HEK293 (cell line): ENCODE data around the gene PANK4.

Source experiments
- CTCF ChIA-PET: fragments of 350-600 bp; formaldehyde crosslinking; extraction: SDS; loops from one replicate; lab custom pipeline; 2021; ENCODE audit warnings: antibody characterized with exemption; lab: Yijun Ruan, JAX
- POLR2A ChIA-PET: fragments of 300-600 bp; formaldehyde crosslinking; extraction: SDS; loops from one replicate; lab custom pipeline; 2020; ENCODE audit warnings: antibody characterized with exemption, inconsistent platforms; lab: Yijun Ruan, JAX
- H3K27ac ChIP-seq: fragments of 200-500 bp; sonication (Bioruptor generic); 2 replicates; pipeline ENCODE4 v1.5.1; 2014; ENCODE audit warnings: low read depth, low read length, control low read depth, inconsistent platforms; ENCODE audit errors: extremely low read depth
- H3K36me3 ChIP-seq, 2 experiments: fragments of 200-500 bp in 1 of 2; sonication (Bioruptor generic) in 1 of 2; 1 replicate in 1 of 2; 2 replicates in 1 of 2; pipeline ENCODE4 v1.5.1; 2014 to 2017; ENCODE audit warnings: inconsistent platforms in 2 of 2, low read length in 2 of 2; ENCODE audit not compliant: control insufficient read depth in 2 of 2, insufficient read depth in 1 of 2
- H3K4me1 ChIP-seq: fragments of 200-500 bp; sonication (Bioruptor generic); 2 replicates; pipeline ENCODE4 v1.5.1; 2014; ENCODE audit warnings: mild to moderate bottlenecking, low read length, inconsistent platforms; ENCODE audit not compliant: control insufficient read depth, insufficient read depth
- H3K4me3 ChIP-seq: 2 replicates; pipeline ENCODE4 v1.5.1; 2011; ENCODE audit warnings: low read depth, mild to moderate bottlenecking, control low read depth, low read length, moderate library complexity
- H3K9me3 ChIP-seq: fragments of 200-500 bp; sonication (Bioruptor generic); 2 replicates; pipeline ENCODE4 v1.5.1; 2014; ENCODE audit warnings: low read depth, low read length, inconsistent platforms; ENCODE audit not compliant: control insufficient read depth, insufficient read depth
- BCL11A ChIP-seq: fragments of 450-650 bp; formaldehyde crosslinking; IDR thresholded peaks from 2 replicates; pipeline ENCODE4 v1.5.1; 2016; ENCODE audit warnings: low read depth, missing biosample characterization, missing genetic modification characterization
- HOXD13 ChIP-seq: sonication (generic); formaldehyde crosslinking; IDR thresholded peaks from 2 replicates; pipeline ENCODE4 v1.8.0; 2022; ENCODE audit warnings: missing genetic modification reagents, borderline replicate concordance
- KLF7 ChIP-seq: fragments of 450-650 bp; formaldehyde crosslinking; IDR thresholded peaks from 2 replicates; pipeline ENCODE4 v1.5.1; 2016; ENCODE audit warnings: missing biosample characterization, missing genetic modification characterization, borderline replicate concordance
- PRDM6 ChIP-seq: fragments of 450-650 bp; formaldehyde crosslinking; IDR thresholded peaks from 2 replicates; pipeline ENCODE4 v1.5.1; 2017; ENCODE audit warnings: missing biosample characterization, missing genetic modification characterization
- SETDB1 ChIP-seq: IDR thresholded peaks from one replicate; pipeline ENCODE4 v1.6.1; 2017; ENCODE audit warnings: mild to moderate bottlenecking, low read length, moderate library complexity, mixed read lengths; ENCODE audit not compliant: insufficient read length
- TRIM28 ChIP-seq: IDR thresholded peaks from 2 replicates; pipeline ENCODE4 v1.6.1; 2011; ENCODE audit warnings: low read length, control low read depth, borderline replicate concordance
- ZNF175 ChIP-seq: fragments of 450-650 bp; formaldehyde crosslinking; IDR thresholded peaks from 2 replicates; pipeline ENCODE4 v1.5.1; 2016; ENCODE audit warnings: missing biosample characterization, missing genetic modification characterization
- ZNF2 ChIP-seq: fragments of 450-650 bp; formaldehyde crosslinking; IDR thresholded peaks from 2 replicates; pipeline ENCODE4 v1.5.1; 2016; ENCODE audit warnings: missing biosample characterization, missing genetic modification characterization
- ZNF266 ChIP-seq: fragments of 450-650 bp; formaldehyde crosslinking; IDR thresholded peaks from 2 replicates; pipeline ENCODE4 v1.5.1; 2016; ENCODE audit warnings: missing biosample characterization, missing genetic modification characterization, low read depth
- ZNF292 ChIP-seq: fragments of 450-650 bp; formaldehyde crosslinking; IDR thresholded peaks from 2 replicates; pipeline ENCODE4 v1.5.1; 2016; ENCODE audit warnings: low read depth, missing biosample characterization, missing genetic modification characterization, borderline replicate concordance
- ZNF335 ChIP-seq: fragments of 450-650 bp; formaldehyde crosslinking; conservative IDR thresholded peaks from 2 replicates; pipeline ENCODE4 v1.5.1; 2016; ENCODE audit warnings: missing biosample characterization, missing genetic modification characterization
- ZNF513 ChIP-seq: fragments of 450-650 bp; IDR thresholded peaks from 2 replicates; pipeline ENCODE4 v1.5.1; 2018; ENCODE audit warnings: missing biosample characterization, missing genetic modification characterization
- ZNF518A ChIP-seq: fragments of 450-650 bp; formaldehyde crosslinking; conservative IDR thresholded peaks from 2 replicates; pipeline ENCODE4 v1.5.1; 2016; ENCODE audit warnings: low read depth, missing biosample characterization, missing genetic modification characterization
- ZNF529 ChIP-seq: fragments of 450-650 bp; formaldehyde crosslinking; IDR thresholded peaks from 2 replicates; pipeline ENCODE4 v1.5.1; 2017; ENCODE audit warnings: missing genetic modification characterization, missing biosample characterization; ENCODE audit not compliant: insufficient replicate concordance
- ZNF555 ChIP-seq: fragments of 450-650 bp; formaldehyde crosslinking; conservative IDR thresholded peaks from 2 replicates; pipeline ENCODE4 v1.5.1; 2017; ENCODE audit warnings: missing biosample characterization, mild to moderate bottlenecking, missing genetic modification characterization, inconsistent platforms
- ZNF600 ChIP-seq: fragments of 450-650 bp; formaldehyde crosslinking; IDR thresholded peaks from 2 replicates; pipeline ENCODE4 v1.5.1; 2016; ENCODE audit warnings: missing biosample characterization, missing genetic modification characterization
- ZNF664 ChIP-seq: fragments of 450-650 bp; formaldehyde crosslinking; IDR thresholded peaks from 2 replicates; pipeline ENCODE4 v1.5.1; 2016; ENCODE audit warnings: missing biosample characterization, missing genetic modification characterization
- ZNF704 ChIP-seq: fragments of 450-650 bp; formaldehyde crosslinking; IDR thresholded peaks from 2 replicates; pipeline ENCODE4 v1.5.1; 2016; ENCODE audit warnings: missing biosample characterization, missing genetic modification characterization
- ZNF76 ChIP-seq: fragments of 450-650 bp; formaldehyde crosslinking; IDR thresholded peaks from 2 replicates; pipeline ENCODE4; 2016; ENCODE audit warnings: low read depth, missing biosample characterization, missing genetic modification characterization, borderline replicate concordance
- ZNF768 ChIP-seq: fragments of 450-650 bp; formaldehyde crosslinking; IDR thresholded peaks from 2 replicates; pipeline ENCODE4 v1.5.1; 2018; ENCODE audit warnings: missing biosample characterization, mild to moderate bottlenecking, missing genetic modification characterization

PANK4 gene

GRCh38 chr1:2547210-2548067, 21.0 kb upstream of the PANK4 start (continued):
- TF ChIP-seq ZNF266 (tag by site-specific recombination), result no peak
- no peak for TF ChIP-seq ZNF704 (tag by site-specific recombination)
- TF ChIP-seq ZNF175, result no peak
- TF ChIP-seq ZNF664, result no peak
- TF ChIP-seq TRIM28, result no peak
- TF ChIP-seq BCL11A (tag by site-specific recombination), result peak; percentile 89
- no peak for TF ChIP-seq ZNF292

- Histone ChIP-seq H3K36me3 (no peaks in the 10 kb centered on the region), H3K27ac (peak overlapping the region; percentile 73; the same call in 1 of the 2 replicates), H3K4me3 (peak overlapping the region; percentile 41), H3K4me1 (no peaks in the 10 kb centered on the region; the same call in 1 of the 2 replicates), H3K9me3 (no peaks in the 10 kb centered on the region)
- CTCF ChIA-PET, result interaction anchor here (0.7 to 3.8 kb wide), 16 partner anchors 12 to 965 kb away, joined by 3 to 31 read pairs (median 5); partner anchors contain the start of genes FAAP20, PANK4 and PEX10
- POLR2A ChIA-PET, result interaction anchor here (0.6 to 2.9 kb wide), 14 partner anchors 13 to 641 kb away, joined by 3 to 33 read pairs (median 4); partner anchors contain the start of genes MORN1, PANK4, PEX10 and RER1
- TF ChIP-seq ZNF529 (tag by site-specific recombination) (no peak), ZNF2 (peak; percentile 14; the same call in 1 of the 2 replicates), ZNF768 (tag by site-specific recombination) (no peak; the same call in 1 of the 2 replicates), KLF7 (tag by site-specific recombination) (peak; percentile 76; the same call in 1 of the 2 replicates), ZNF292 (no peak), HOXD13 (CRISPR knock-in tag) (no peak), ZNF518A (tag by site-specific recombination) (no peak), ZNF600 (tag by site-specific recombination) (peak; percentile 6), PRDM6 (tag by site-specific recombination) (no peak), ZNF513 (tag by site-specific recombination) (no peak), ZNF76 (tag by site-specific recombination) (peak; percentile 60; the same call in 1 of the 2 replicates), ZNF555 (no peak), ZNF335 (tag by site-specific recombination) (peak; percentile 76), SETDB1 (no peak)
Measured at GRCh38 chr1:2546515-2547209, 20.3 kb upstream of the PANK4 start.
